Erythroblast (primary cell): Measurements from ENCODE around the gene GPR171.

ENCODE experiments used
- GATA1 ChIP-seq: IDR thresholded peaks from 2 replicates; pipeline ENCODE4 v1.6.1; 2011; ENCODE audit warnings: low read depth, mild to moderate bottlenecking, control low read depth, low read length, moderate library complexity
- POLR2A ChIP-seq: IDR thresholded peaks from 2 replicates; pipeline ENCODE4 v1.6.1; 2011; ENCODE audit warnings: mild to moderate bottlenecking, low read length

GRCh38 chr3:151230646-151231045 is 27.6 kb upstream of the GPR171 start:
- TF ChIP-seq POLR2A = no peak
- no peak for TF ChIP-seq GATA1
